OCI-LY3 (cell line): ENCODE measurements around the gene KMT2E.

ENCODE experiments used
- H2AFZ ChIP-seq: fragments of 200-600, 300-600 bp; shearing (Covaris generic); 2 replicates; pipeline ENCODE4 v1.6.0; 2014; ENCODE audit warnings: antibody characterized with exemption, low read depth, low read length
- H3K27ac ChIP-seq: fragments of 200-600, 300-600 bp; sonication (generic); 2 replicates; pipeline ENCODE4 v1.5.1; 2014; ENCODE audit warnings: mild to moderate bottlenecking, low read length, moderate library complexity, mixed read lengths
- H3K27me3 ChIP-seq: fragments of 200-600, 300-600 bp; sonication (generic); 2 replicates; pipeline ENCODE4 v1.6.1; 2014; ENCODE audit warnings: low read depth, low read length, mixed read lengths
- H3K36me3 ChIP-seq: fragments of 200-600, 300-600 bp; sonication (generic); replicated peaks from 2 replicates; pipeline ENCODE3; 2014; ENCODE audit warnings: low read depth, low read length, mixed read lengths
- H3K4me1 ChIP-seq: fragments of 300-600, 200-600 bp; sonication (generic); 2 replicates; pipeline ENCODE4 v1.6.1; 2014; ENCODE audit warnings: low read length, mixed read lengths
- H3K4me2 ChIP-seq: fragments of 200-600, 300-600 bp; sonication (generic); 2 replicates; pipeline ENCODE4 v1.6.1; 2014; ENCODE audit warnings: low read length, mixed read lengths
- H3K4me3 ChIP-seq: fragments of 300-600, 200-600 bp; sonication (generic); 2 replicates; pipeline ENCODE4 v1.5.1; 2014; ENCODE audit warnings: antibody characterized with exemption, mild to moderate bottlenecking, low read length, moderate library complexity
- H3K79me2 ChIP-seq: fragments of 300-600, 200-600 bp; shearing (Covaris generic); 2 replicates; pipeline ENCODE4 v1.6.1; 2014; ENCODE audit warnings: mild to moderate bottlenecking, low read length, mixed read lengths
- H3K9ac ChIP-seq: fragments of 300-600, 200-600 bp; shearing (Covaris generic); 2 replicates; pipeline ENCODE4 v1.6.0; 2014; ENCODE audit warnings: mild to moderate bottlenecking, low read length, moderate library complexity
- H3K9me3 ChIP-seq: fragments of 200-600, 300-600 bp; shearing (Covaris generic); 2 replicates; pipeline ENCODE4 v1.6.1; 2014; ENCODE audit warnings: low read length, mixed read lengths; ENCODE audit not compliant: insufficient read depth
- H4K20me1 ChIP-seq: fragments of 200-600, 300-600 bp; sonication (generic); 2 replicates; pipeline ENCODE4 v1.6.1; 2016; ENCODE audit warnings: low read length, mixed read lengths; ENCODE audit not compliant: insufficient read depth
- CTCF ChIP-seq: fragments of 200-600, 300-600 bp; sonication (generic); IDR thresholded peaks from 2 replicates; pipeline ENCODE4 v1.5.1; 2014; ENCODE audit warnings: antibody characterized with exemption, low read length, low read depth
- EZH2phosphoT487 ChIP-seq: fragments of 200-600 bp; shearing (Covaris generic); IDR thresholded peaks from 2 replicates; pipeline ENCODE4 v1.6.1; 2018; ENCODE audit warnings: antibody characterized with exemption, mixed run types, low read depth

The KMT2E gene

DNA sequence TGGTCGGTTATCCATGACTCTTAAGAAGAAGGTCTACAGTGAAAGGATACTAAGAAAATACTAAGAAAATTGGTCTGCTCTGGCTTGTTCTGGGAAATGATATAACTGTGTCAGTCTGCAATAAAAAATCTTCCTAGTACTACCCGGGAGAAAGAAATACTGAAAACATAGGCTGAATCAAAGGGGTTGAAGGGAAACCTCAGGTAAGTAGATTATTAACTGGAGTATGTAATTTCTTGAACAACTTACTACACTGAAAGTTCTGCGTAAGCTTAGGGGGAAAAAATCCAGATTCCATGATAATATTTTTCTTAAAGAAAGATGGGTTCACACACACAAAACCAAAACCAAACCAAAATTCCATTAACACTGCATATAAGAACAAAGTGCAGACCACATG lies 143.3 kb downstream of the KMT2E start:
- Histone ChIP-seq H3K4me1 (peaks cover 9% of the 10 kb centered on the region), H3K36me3 (no peaks in the 10 kb centered on the region), H3K9me3 (no peaks in the 10 kb centered on the region), H3K27me3 (no peaks in the 10 kb centered on the region), H3K79me2 (no peaks in the 10 kb centered on the region), H2AFZ (no peak overlapping the region), H3K4me3 (no peak overlapping the region), H3K9ac (no peak overlapping the region), H3K27ac (no peak overlapping the region), H3K4me2 (no peak overlapping the region), H4K20me1 (no peaks in the 10 kb centered on the region)
- TF ChIP-seq CTCF = no peak
- no peak for TF ChIP-seq EZH2phosphoT487

DNA sequence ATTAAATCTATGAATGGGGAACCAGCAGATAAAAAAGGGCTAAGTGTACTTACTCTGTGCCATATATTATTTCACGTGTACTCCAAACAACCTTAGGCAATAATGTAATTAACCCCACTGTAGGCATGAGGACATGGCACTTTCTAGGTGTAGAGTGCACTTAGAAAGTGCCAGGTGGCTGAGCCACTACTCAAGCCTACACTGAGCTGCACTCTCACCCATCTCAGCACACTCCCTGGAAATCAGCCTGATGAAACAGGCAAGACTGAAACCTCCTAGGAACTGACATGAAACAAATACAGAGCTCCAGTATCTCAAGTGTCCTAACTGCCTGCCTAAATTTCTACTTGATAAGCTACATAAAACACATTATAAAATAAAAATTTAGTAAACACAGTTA lies 147.4 kb downstream of the KMT2E start:
- H2AFZ ChIP-seq = no peak overlapping the region
- H3K27ac ChIP-seq = no peak overlapping the region
- peaks cover 9% of the 10 kb centered on the region for H3K4me1 ChIP-seq
- peaks cover 6% of the 10 kb centered on the region for H3K36me3 ChIP-seq
- H3K79me2 ChIP-seq = no peaks in the 10 kb centered on the region
- no peaks in the 10 kb centered on the region for H3K27me3 ChIP-seq
- no peaks in the 10 kb centered on the region for H3K9me3 ChIP-seq
- H3K9ac ChIP-seq = no peak overlapping the region
- no peak overlapping the region for H3K4me2 ChIP-seq
- TF ChIP-seq EZH2phosphoT487 = no peak
- no peaks in the 10 kb centered on the region for H4K20me1 ChIP-seq
- H3K4me3 ChIP-seq = no peak overlapping the region
